ENCODE data around the gene KLHL12. TPM values are rescaled to one million over a fixed set of nuclear protein-coding genes. Genes with fewer than 3 reads are reported as not detected.
A peak's percentile ranks its signal among the peaks of the same experiment; 100 is the strongest.

The KLHL12 gene
- total RNA-seq, 2 experiments from 2014 or later, result 32.1 to 39.1 TPM

- Mint-ChIP-seq H3K4me1 (peaks cover 15% of the 10 kb centered on the region), H3K27me3 (no peaks in the 10 kb centered on the region), H3K9me3 (ENCODE audit: low read depth) (no peaks in the 10 kb centered on the region), H3K36me3 (ENCODE audit: low read depth) (peaks cover 3% of the 10 kb centered on the region), H3K4me3 (peak overlapping the region; percentile 91), H3K27ac (peak overlapping the region; percentile 90)
- ChIA-PET POLR2A (interaction anchor here (1.0 to 1.2 kb wide), 2 partner anchors 119 to 546 kb away, joined by 3 to 4 read pairs; partner anchors contain the start of genes TMEM183A and UBE2T), CTCF (interaction anchor here (1.2 kb wide), 1 partner anchor 80 kb away, joined by 8 read pairs; no protein-coding TSS in a partner anchor)
- ATAC-seq, result no peak
- no peak for DNase-seq
- intact Hi-C loops (cut with DNase I, micrococcal nuclease), result loop anchor here (1.0 to 5.0 kb wide), 9 partner anchors 70 to 973 kb away; partner anchors contain the start of genes ADIPOR1 (in 2 of the 2), SNRPE (in 1 of the 2), TIMM17A (in 1 of the 2) and TMEM183A (in 1 of the 2)
Measured at GRCh38 chr1:202888221-202888530, 38.9 kb downstream of the KLHL12 start.

- no peak overlapping the region for H3K4me3 Mint-ChIP-seq
- DNase-seq (no peak), ATAC-seq (no peak)
- no peak overlapping the region for H3K27ac Mint-ChIP-seq
- H3K4me1 Mint-ChIP-seq, result peaks cover 1% of the 10 kb centered on the region
- intact Hi-C loops (cut with DNase I, micrococcal nuclease), result no loop called here
- POLR2A ChIA-PET, result interaction anchor here (0.6 kb wide), 1 partner anchor 10 kb away, joined by 3 read pairs; no protein-coding TSS in a partner anchor
- H3K27me3 Mint-ChIP-seq, result no peaks in the 10 kb centered on the region
- CTCF ChIA-PET, result interaction anchor here (0.9 to 1.3 kb wide), 2 partner anchors 126 to 158 kb away, joined by 3 to 6 read pairs; partner anchors contain the start of gene TMEM183A
- H3K9me3 Mint-ChIP-seq (ENCODE audit: low read depth), result no peaks in the 10 kb centered on the region
- H3K36me3 Mint-ChIP-seq (ENCODE audit: low read depth), result peaks cover 9% of the 10 kb centered on the region
Measured at GRCh38 chr1:202880961-202881460, 46.0 kb downstream of the KLHL12 start.

DNA sequence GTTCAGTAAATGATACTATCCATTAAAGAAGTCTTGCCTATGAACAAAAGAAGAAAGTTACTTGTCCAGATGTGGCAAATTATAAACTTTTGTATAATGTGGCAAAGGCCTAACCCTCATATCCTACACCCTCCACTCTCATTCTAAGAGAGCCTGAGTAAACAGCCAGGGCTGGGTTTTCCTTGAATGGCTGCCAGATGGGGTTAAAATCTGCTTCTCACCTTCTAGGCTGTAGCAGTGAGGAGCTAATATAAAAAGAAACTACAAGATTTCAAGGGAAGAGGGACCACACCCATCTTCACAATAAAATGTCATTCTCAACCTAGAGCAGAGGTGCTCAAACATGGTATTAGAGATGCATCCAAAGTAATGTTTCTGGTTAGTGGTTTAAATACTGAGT is 47.0 kb downstream of the KLHL12 start:
- no peak for ATAC-seq
- intact Hi-C loops (cut with DNase I, micrococcal nuclease), result no loop called here
- Mint-ChIP-seq H3K36me3 (ENCODE audit: low read depth) (peaks cover 9% of the 10 kb centered on the region), H3K4me3 (no peak overlapping the region), H3K27me3 (no peaks in the 10 kb centered on the region), H3K9me3 (ENCODE audit: low read depth) (no peaks in the 10 kb centered on the region), H3K4me1 (peaks cover 1% of the 10 kb centered on the region), H3K27ac (no peak overlapping the region)
- POLR2A ChIA-PET, result no interaction called here
- CTCF ChIA-PET, result no interaction called here
- no peak for DNase-seq

DNA sequence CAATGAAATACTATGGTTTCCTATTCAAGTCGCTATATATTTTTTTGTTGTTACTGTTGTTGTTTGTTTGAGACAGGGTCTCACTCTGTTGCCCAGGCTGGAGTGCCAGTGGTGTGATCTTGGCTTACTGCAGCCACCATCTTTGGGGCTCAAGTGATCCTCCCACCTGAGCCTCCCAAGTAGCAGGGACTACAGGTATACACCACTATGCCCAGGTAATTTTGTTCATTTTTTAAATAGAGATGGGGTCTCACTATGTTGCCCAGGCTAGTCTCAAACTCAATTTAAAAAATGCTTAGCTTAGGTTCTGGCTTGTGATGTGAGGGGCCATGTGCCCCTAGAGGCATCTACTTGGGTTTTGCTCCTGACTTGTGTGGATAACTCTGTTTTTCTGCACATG is 47.9 kb downstream of the KLHL12 start:
- H3K36me3 Mint-ChIP-seq (ENCODE audit: low read depth), result peaks cover 9% of the 10 kb centered on the region
- no peak for DNase-seq
- intact Hi-C loops (cut with DNase I, micrococcal nuclease), result no loop called here
- ChIA-PET POLR2A (no interaction called here), CTCF (interaction anchor here (0.7 to 1.3 kb wide), 2 partner anchors 100 to 137 kb away, joined by 3 read pairs; no protein-coding TSS in a partner anchor)
- no peaks in the 10 kb centered on the region for H3K4me1 Mint-ChIP-seq
- no peak overlapping the region for H3K27ac Mint-ChIP-seq
- ATAC-seq, result no peak
- no peaks in the 10 kb centered on the region for H3K9me3 Mint-ChIP-seq (ENCODE audit: low read depth)
- H3K4me3 Mint-ChIP-seq, result no peak overlapping the region
- H3K27me3 Mint-ChIP-seq, result no peaks in the 10 kb centered on the region

GRCh38 chr1:202873026-202873425 is 54.0 kb downstream of the KLHL12 start:
- no peak for ATAC-seq
- CTCF ChIA-PET, result no interaction called here
- no peaks in the 10 kb centered on the region for H3K9me3 Mint-ChIP-seq (ENCODE audit: low read depth)

GRCh38 chr1:202871367-202871766 is 55.7 kb downstream of the KLHL12 start:
- CTCF ChIA-PET, result interaction anchor here (0.6 kb wide), 1 partner anchor 117 kb away, joined by 3 read pairs; no protein-coding TSS in a partner anchor
- Mint-ChIP-seq H3K4me3 (no peak overlapping the region), H3K27ac (no peak overlapping the region), H3K36me3 (ENCODE audit: low read depth) (no peaks in the 10 kb centered on the region), H3K4me1 (no peaks in the 10 kb centered on the region), H3K27me3 (peaks cover 3% of the 10 kb centered on the region), H3K9me3 (ENCODE audit: low read depth) (no peaks in the 10 kb centered on the region)
- intact Hi-C loops (cut with DNase I, micrococcal nuclease), result no loop called here
- DNase-seq (no peak), ATAC-seq (no peak)
- POLR2A ChIA-PET, result no interaction called here

More at GRCh38 chr1:202873026-202873425, 54.0 kb downstream of the KLHL12 start:
- no peak for DNase-seq
- intact Hi-C loops (cut with DNase I, micrococcal nuclease), result no loop called here
- Mint-ChIP-seq H3K36me3 (ENCODE audit: low read depth) (no peaks in the 10 kb centered on the region), H3K4me1 (no peaks in the 10 kb centered on the region), H3K27ac (no peak overlapping the region), H3K4me3 (no peak overlapping the region), H3K27me3 (no peaks in the 10 kb centered on the region)
- POLR2A ChIA-PET, result no interaction called here

DNA sequence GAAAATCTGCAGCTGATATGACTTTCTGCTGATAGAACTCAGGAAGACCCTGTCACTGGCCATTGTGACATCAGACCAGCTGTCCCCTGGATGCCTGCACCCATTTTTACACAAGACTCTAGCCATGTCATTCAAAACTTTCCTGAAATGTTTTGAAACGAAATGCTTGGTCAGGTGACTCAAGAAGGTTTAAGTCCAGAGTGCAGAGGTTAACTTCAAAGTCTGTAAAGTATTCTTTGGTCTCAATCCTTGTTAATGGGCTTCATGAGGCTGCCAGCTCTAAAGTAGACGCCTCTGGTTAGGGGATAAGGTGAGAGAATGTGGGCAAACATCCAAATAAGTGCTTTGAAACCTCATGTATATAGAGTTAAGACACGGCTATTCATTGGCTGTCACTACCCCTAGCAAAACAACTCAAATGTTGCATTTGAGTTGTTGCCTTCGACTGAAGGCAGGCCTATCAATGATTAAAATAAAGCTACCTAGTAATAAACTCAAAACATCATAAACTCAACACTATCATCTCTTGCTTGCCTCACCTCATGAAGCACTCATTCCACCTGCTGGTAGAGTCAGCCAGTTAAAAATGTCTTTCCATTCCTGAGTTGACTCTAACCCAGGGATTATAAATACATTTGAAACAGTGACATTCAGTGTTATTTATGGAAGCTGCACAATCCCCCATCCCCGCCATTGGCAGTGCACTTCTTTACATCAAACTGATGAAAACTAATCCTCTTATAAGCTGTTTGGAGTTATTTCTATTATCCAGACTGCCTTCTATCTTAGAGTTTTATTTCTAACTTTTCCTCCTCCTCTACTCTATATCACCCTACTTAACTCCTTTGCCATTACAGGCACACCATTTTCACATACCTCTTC is 64.1 kb downstream of the KLHL12 start:
- Mint-ChIP-seq H3K27me3 (peaks cover 46% of the 10 kb centered on the region), H3K27ac (no peak overlapping the region), H3K4me1 (peaks cover 8% of the 10 kb centered on the region), H3K36me3 (ENCODE audit: low read depth) (no peaks in the 10 kb centered on the region), H3K9me3 (ENCODE audit: low read depth) (no peaks in the 10 kb centered on the region), H3K4me3 (no peak overlapping the region)
- intact Hi-C loops (cut with DNase I, micrococcal nuclease), result no loop called here
- ATAC-seq (no peak), DNase-seq (no peak)
- CTCF ChIA-PET, result interaction anchor here (0.7 to 1.3 kb wide), 3 partner anchors 73 to 143 kb away, joined by 3 to 5 read pairs (median 4); no protein-coding TSS in a partner anchor
- POLR2A ChIA-PET, result no interaction called here

- H3K36me3 Mint-ChIP-seq (ENCODE audit: low read depth), result no peaks in the 10 kb centered on the region
- peak; percentile 64 for ATAC-seq
Measured at GRCh38 chr1:202861420-202862132, 65.5 kb downstream of the KLHL12 start.

DNA sequence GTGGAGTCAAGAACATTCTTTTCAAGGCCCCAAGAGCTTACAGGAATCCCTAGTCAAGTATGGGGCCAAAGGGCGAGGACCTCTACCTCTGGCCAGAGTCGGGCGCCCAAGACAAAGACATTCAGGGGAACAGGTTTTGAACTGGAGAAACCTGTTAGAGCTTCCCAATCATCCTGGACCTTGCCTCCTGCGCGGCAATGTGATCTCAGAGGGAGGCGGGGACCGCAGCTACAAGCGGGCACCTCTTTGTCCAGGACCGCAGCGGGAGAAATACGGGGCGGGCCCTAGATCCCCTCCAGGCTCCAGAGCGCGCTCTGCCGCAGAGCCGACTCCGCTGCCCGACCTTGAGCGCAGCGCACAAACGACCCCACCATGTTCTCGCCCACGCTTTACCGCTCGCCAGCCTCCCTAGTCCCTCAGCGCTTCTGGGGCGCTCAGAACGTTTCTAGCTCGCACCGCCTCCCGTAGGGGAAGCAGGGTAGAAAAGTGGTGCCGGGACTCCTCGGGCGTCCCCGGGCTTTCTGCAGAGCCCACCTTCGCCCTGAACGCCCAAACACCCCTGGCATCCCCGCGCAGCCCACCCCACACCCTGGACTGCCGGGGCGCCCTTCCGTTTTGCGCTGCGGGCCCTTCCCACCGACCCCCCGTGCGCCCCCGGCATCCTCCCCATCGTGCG is 66.2 kb downstream of the KLHL12 start:
- POLR2A ChIA-PET, result no interaction called here
- intact Hi-C loops (cut with DNase I, micrococcal nuclease), result no loop called here
- DNase-seq, result peak; percentile 68
- H3K4me1 Mint-ChIP-seq, result peaks cover 8% of the 10 kb centered on the region
- CTCF ChIA-PET, result interaction anchor here (1.0 to 1.2 kb wide), 2 partner anchors 131 to 141 kb away, joined by 3 to 4 read pairs; no protein-coding TSS in a partner anchor
- H3K27me3 Mint-ChIP-seq, result peaks cover 42% of the 10 kb centered on the region
- peak overlapping the region; percentile 52 for H3K4me3 Mint-ChIP-seq
- H3K9me3 Mint-ChIP-seq (ENCODE audit: low read depth), result no peaks in the 10 kb centered on the region
- H3K27ac Mint-ChIP-seq, result no peak overlapping the region
- H3K36me3 Mint-ChIP-seq (ENCODE audit: low read depth), result no peaks in the 10 kb centered on the region
- ATAC-seq, result peak; percentile 65

More at GRCh38 chr1:202861420-202862132, 65.5 kb downstream of the KLHL12 start:
- CTCF ChIA-PET, result interaction anchor here (0.9 to 1.2 kb wide), 2 partner anchors 110 to 131 kb away, joined by 3 read pairs; no protein-coding TSS in a partner anchor
- Mint-ChIP-seq H3K4me1 (peaks cover 8% of the 10 kb centered on the region), H3K27ac (no peak overlapping the region), H3K4me3 (peak overlapping the region; percentile 52), H3K27me3 (peaks cover 42% of the 10 kb centered on the region), H3K9me3 (ENCODE audit: low read depth) (no peaks in the 10 kb centered on the region)
- peak; percentile 54 for DNase-seq
- intact Hi-C loops (cut with DNase I, micrococcal nuclease), result no loop called here
- POLR2A ChIA-PET, result interaction anchor here (0.7 kb wide), 1 partner anchor 55 kb away, joined by 3 read pairs; no protein-coding TSS in a partner anchor

GRCh38 chr1:202858789-202859414 is 68.1 kb downstream of the KLHL12 start:
- POLR2A ChIA-PET, result no interaction called here
- Mint-ChIP-seq H3K27me3 (peaks cover 34% of the 10 kb centered on the region), H3K36me3 (ENCODE audit: low read depth) (no peaks in the 10 kb centered on the region), H3K9me3 (ENCODE audit: low read depth) (no peaks in the 10 kb centered on the region), H3K4me3 (no peak overlapping the region), H3K27ac (no peak overlapping the region), H3K4me1 (peaks cover 8% of the 10 kb centered on the region)
- CTCF ChIA-PET, result interaction anchor here (0.6 to 1.4 kb wide), 2 partner anchors 9 to 84 kb away, joined by 3 read pairs; no protein-coding TSS in a partner anchor
- intact Hi-C loops (cut with DNase I, micrococcal nuclease), result no loop called here
- no peak for DNase-seq
- no peak for ATAC-seq
